ENCODE measurements around the gene PNPLA3.

The PNPLA3 gene

DNA sequence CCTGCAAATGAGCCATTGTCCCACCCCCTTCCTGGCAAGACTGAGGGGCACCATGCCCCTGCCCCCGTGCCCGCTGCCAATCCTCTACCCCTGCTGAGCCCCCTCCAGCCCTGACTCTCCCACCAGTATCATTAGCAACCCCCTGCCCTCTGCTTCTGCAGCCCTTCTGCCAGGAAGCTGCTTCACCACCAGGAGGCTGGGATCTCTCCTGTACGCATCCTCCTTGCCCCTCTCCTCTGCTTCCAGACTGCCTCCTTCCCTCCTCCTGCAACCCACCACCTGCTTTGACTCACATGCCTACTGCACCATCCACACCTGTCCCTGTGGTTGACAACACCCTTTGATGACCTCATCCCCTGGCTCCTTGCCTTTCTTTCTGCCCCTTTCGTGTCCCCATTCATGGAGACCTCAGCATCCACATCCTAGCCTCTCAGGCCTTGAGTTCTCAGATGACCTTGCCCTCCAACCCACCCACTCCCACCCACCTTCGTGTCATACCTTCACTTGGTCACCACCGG is 13.4 kb upstream of the PNPLA3 start:
- TF ChIP-seq, protein P1, sequence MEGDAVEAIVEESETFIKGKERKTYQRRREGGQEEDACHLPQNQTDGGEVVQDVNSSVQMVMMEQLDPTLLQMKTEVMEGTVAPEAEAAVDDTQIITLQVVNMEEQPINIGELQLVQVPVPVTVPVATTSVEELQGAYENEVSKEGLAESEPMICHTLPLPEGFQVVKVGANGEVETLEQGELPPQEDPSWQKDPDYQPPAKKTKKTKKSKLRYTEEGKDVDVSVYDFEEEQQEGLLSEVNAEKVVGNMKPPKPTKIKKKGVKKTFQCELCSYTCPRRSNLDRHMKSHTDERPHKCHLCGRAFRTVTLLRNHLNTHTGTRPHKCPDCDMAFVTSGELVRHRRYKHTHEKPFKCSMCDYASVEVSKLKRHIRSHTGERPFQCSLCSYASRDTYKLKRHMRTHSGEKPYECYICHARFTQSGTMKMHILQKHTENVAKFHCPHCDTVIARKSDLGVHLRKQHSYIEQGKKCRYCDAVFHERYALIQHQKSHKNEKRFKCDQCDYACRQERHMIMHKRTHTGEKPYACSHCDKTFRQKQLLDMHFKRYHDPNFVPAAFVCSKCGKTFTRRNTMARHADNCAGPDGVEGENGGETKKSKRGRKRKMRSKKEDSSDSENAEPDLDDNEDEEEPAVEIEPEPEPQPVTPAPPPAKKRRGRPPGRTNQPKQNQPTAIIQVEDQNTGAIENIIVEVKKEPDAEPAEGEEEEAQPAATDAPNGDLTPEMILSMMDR (IDR thresholded peaks at IDR 0.05; ENCODE audit: low read depth, low read length, missing control alignments) = no peak
- DNase-seq (ENCODE audit: low read depth) = no peak
- no peak overlapping the region for H3K4me3 ChIP-seq (ENCODE audit: low read depth, low read length)

DNA sequence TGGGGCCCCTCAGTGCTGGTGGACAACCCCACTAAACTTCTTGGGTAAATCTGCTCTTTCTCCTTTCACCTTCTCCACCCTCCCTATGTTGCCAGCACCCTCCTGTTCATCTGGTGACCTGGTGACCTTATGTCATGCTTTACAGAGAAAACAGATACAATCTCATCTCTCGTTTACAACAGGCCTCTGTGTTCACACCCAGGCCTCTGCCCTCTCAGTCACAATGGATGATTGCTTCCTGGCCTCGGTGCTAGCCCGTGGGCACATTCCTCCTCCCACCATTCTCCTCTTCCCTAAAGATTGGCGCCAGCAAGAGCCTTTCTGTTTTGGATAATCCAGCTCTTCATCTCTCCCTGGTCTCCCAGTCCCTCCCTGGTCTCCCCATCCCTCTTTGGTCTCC is 12.3 kb upstream of the PNPLA3 start:
- TF ChIP-seq, protein P1 (IDR thresholded peaks at IDR 0.05; ENCODE audit: low read depth, low read length, missing control alignments) = no peak
- no peak for DNase-seq (ENCODE audit: low read depth)
- no peak overlapping the region for H3K4me3 ChIP-seq (ENCODE audit: low read depth, low read length)

DNA sequence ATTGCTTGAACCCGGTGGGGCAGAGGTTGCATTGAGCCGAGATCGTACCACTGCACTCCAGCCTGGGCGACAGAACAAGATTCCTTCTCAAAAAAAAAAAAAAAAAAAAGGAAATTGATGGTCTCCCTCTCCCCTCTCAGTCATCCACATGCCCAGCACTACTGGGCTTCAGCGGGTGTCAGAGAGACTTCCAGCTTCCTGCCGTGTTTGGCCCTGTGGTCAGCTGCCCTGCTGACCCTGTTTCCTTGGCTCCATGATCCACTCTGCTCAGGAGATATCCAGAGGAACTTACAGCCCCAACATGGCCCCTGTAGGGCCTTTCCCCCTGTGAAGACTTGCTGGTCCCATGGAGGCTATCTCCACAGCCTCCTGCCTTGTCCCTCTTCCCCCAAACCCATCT is 6.1 kb upstream of the PNPLA3 start:
- no peak overlapping the region for H3K4me3 ChIP-seq (ENCODE audit: low read depth, low read length)
- TF ChIP-seq, protein P1 (IDR thresholded peaks at IDR 0.05; ENCODE audit: low read depth, low read length, missing control alignments) = no peak
- DNase-seq (ENCODE audit: low read depth) = no peak

DNA sequence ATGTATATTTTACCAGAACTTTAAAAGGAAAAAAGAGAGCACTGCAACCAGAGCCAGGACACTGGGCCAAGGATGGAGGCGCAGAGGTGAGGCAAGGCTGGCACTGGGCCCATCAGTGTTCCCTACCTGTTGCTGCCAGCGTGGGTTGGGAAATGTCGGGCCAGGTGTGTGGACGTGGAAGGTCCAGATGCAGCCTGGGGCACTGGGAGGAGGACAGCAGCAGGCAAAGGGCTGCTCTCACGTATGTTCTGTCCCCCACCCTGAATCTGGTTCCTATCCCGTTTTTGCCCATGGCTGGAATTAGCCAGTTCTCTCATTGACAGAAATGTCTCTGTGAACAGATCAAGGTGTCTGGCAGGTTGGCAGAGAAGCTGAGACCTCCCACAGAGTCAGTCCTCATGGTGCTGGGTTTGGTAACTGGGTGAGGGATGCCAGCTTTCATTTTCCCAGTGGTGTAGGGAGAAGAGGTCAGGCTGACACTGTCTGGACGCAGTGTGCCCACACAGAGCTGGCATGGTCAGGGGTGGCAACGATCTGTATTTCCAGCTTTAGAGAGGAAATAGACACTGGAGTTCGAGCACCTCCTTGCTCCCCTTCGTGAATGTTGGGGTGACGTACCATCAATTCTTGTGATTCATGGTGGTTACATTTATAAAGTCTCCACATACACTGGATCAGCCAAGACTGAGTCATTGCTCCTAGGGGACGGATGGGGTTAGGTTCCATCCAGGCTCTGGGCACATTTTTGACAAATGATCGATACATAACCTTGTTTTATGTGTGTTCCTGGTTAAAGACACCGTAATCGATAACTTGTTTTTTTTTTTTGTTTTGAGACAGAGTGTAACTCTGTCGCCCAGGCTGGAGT is 4.3 kb upstream of the PNPLA3 start:
- DNase-seq (ENCODE audit: low read depth) = no peak
- no peak overlapping the region for H3K4me3 ChIP-seq (ENCODE audit: low read depth, low read length)
- TF ChIP-seq, protein P1 (IDR thresholded peaks at IDR 0.05; ENCODE audit: low read depth, low read length, missing control alignments) = no peak

DNA sequence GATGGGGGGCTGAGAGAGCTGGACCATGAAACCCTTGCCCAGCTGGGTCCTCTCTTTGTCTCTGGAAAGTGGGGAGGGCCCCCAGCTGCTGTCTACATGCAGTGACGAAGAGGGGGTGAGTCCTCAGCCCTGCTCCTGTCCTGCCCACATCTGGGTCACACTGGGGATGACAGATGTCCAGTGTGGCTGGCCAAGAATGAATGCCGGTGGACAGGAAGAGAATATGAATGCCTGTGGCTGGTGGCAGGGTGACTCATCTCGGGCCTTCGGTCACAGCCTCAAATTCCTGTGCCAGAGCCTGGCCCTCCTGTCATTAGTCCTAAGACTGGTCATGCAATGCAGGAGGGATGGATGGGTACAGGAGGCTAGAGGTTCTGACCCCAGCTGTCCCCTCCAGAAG is 2.2 kb upstream of the PNPLA3 start:
- DNase-seq (ENCODE audit: low read depth) = no peak
- TF ChIP-seq, protein P1 (IDR thresholded peaks at IDR 0.05; ENCODE audit: low read depth, low read length, missing control alignments) = no peak
- H3K4me3 ChIP-seq (ENCODE audit: low read depth, low read length) = no peak overlapping the region

DNA sequence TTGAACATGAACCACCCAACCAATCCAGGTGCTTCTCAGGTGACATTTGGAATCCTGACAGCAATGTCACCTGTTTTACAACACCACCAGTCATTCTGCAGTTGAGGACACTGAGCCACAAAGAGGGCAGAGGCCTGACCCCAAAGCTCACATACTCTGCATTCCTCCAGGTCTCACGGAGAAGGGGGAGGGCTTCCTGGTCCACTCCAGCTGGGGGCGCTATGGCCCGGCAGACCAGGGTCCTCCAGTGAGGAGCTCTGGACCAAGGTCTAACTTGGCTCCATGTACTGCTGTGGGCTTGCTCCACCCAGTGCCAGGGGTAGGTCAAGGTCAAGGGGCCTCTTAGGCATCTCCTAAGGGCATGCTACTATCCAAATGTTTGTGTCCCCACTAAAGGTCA is 1.5 kb upstream of the PNPLA3 start:
- TF ChIP-seq, protein P1 (IDR thresholded peaks at IDR 0.05; ENCODE audit: low read depth, low read length, missing control alignments) = no peak
- no peak overlapping the region for H3K4me3 ChIP-seq (ENCODE audit: low read depth, low read length)
- no peak for DNase-seq (ENCODE audit: low read depth)

DNA sequence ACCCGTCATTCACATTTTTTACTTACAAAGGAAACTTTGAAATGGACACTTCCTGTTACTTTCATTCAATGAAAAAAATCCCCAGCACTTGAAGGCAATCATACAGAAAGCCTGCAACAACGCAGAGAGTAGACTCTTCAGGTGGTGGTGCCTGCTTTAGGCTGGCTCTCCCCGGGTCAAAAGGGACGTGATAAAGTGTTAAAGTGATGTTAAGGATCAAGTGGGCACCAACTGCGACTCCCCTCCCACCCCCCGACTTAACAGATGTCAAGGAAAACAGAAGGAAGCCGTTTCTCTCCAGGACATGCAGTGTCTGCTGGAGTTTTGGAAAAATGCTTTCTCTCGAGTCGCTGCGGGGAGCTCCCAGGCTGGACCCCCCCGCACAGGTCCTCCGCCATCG is 414 bp upstream of the PNPLA3 start:
- H3K4me3 ChIP-seq (ENCODE audit: low read depth, low read length) = peak overlapping the region; percentile 26
- TF ChIP-seq, protein P1 (IDR thresholded peaks at IDR 0.05; ENCODE audit: low read depth, low read length, missing control alignments) = no peak
- DNase-seq (ENCODE audit: low read depth) = no peak
